NB4 (cell line): Measurements from ENCODE around the gene NEO1.

ENCODE experiments used
- CTCF ChIP-seq: IDR thresholded peaks from one replicate; pipeline ENCODE4 v1.5.1; 2012; ENCODE audit warnings: low read depth, low read length
- MYC ChIP-seq: IDR thresholded peaks from 2 replicates; pipeline ENCODE4 v1.6.1; 2011; ENCODE audit warnings: low read depth, low read length
- POLR2A ChIP-seq: IDR thresholded peaks from 2 replicates; pipeline ENCODE4 v1.6.1; 2011; ENCODE audit warnings: mild to moderate bottlenecking; ENCODE audit not compliant: insufficient read length; ENCODE audit errors: extremely low read depth

- TF ChIP-seq POLR2A (no peak), CTCF (no peak), MYC (no peak)
Observed at GRCh38 chr15:73028031-73028430, 24.2 kb upstream of the NEO1 start.
